SU-DHL-6 (cell line): Measurements from ENCODE around the gene SLC52A3.

Experiments used
- CTCF ChIP-seq: fragments of 200-600 bp; sonication (generic); IDR thresholded peaks from one replicate; pipeline ENCODE4 v1.5.1; 2017; ENCODE audit warnings: antibody characterized with exemption, mild to moderate bottlenecking, low read length, moderate library complexity; ENCODE audit not compliant: insufficient read depth, poor library complexity, severe bottlenecking
- EZH2phosphoT487 ChIP-seq: fragments of 200-600 bp; sonication (generic), shearing (Covaris generic); conservative IDR thresholded peaks from 2 replicates; pipeline ENCODE4 v1.6.1; 2018; ENCODE audit warnings: mild to moderate bottlenecking, antibody characterized with exemption, low read length, moderate library complexity, mixed read lengths

GRCh38 chr20:711576-711975 is 56.7 kb downstream of the SLC52A3 start:
- no peak for TF ChIP-seq CTCF
- TF ChIP-seq EZH2phosphoT487 = no peak
